ENCODE data around the gene CACNG3.
"Not testable (repeated sequence)": the region's sequence is repeated elsewhere in the genome, so short reads cannot be mapped to it uniquely, and the experiment has no call there.

The CACNG3 gene

GRCh38 chr16:24297375-24297774 is 41.2 kb downstream of the CACNG3 start:
- Histone ChIP-seq H3K9ac (ENCODE audit: low read depth in 1 of 2, low read length in 2 of 2) (no peak overlapping the region), H3K4me1 (ENCODE audit: control insufficient read depth in 1 of 2, insufficient read depth in 2 of 2, low read length in 2 of 2) (no peaks in the 10 kb centered on the region), H3K9me3 (ENCODE audit: control insufficient read depth in 1 of 2, low read length in 2 of 2) (no peaks in the 10 kb centered on the region), H3K4me3 (ENCODE audit: low read depth in 1 of 2, low read length in 2 of 2) (no peak overlapping the region), H3K36me3 (ENCODE audit: control insufficient read depth in 1 of 2, insufficient read depth in 2 of 2, low read length in 2 of 2) (no peaks in the 10 kb centered on the region), H3K27ac (ENCODE audit: low read depth, low read length) (no peak overlapping the region), H3K27me3 (ENCODE audit: control insufficient read depth in 1 of 2, insufficient read depth in 2 of 2, low read length in 2 of 2) (peaks cover 0 to 4% of the 10 kb centered on the region in 2 donors)

GRCh38 chr16:24298548-24299167 is 42.5 kb downstream of the CACNG3 start:
- peaks cover 0 to 4% of the 10 kb centered on the region in 2 donors for H3K27me3 ChIP-seq (ENCODE audit: control insufficient read depth in 1 of 2, insufficient read depth in 2 of 2, low read length in 2 of 2)

GRCh38 chr16:24300750-24301149 is 44.6 kb downstream of the CACNG3 start:
- H3K9ac ChIP-seq (ENCODE audit: low read depth in 1 of 2, low read length in 2 of 2); H3K36me3 ChIP-seq (ENCODE audit: control insufficient read depth in 1 of 2, insufficient read depth in 2 of 2, low read length in 2 of 2); H3K4me1 ChIP-seq (ENCODE audit: control insufficient read depth in 1 of 2, insufficient read depth in 2 of 2, low read length in 2 of 2); H3K9me3 ChIP-seq (ENCODE audit: control insufficient read depth in 1 of 2, low read length in 2 of 2); H3K4me3 ChIP-seq (ENCODE audit: low read depth in 1 of 2, low read length in 2 of 2); H3K27me3 ChIP-seq (ENCODE audit: control insufficient read depth in 1 of 2, insufficient read depth in 2 of 2, low read length in 2 of 2); H3K27ac ChIP-seq (ENCODE audit: low read depth, low read length): not testable (repeated sequence)

More at GRCh38 chr16:24298548-24299167, 42.5 kb downstream of the CACNG3 start:
- Histone ChIP-seq H3K4me3 (ENCODE audit: low read depth in 1 of 2, low read length in 2 of 2) (no peak overlapping the region), H3K27ac (ENCODE audit: low read depth, low read length) (no peak overlapping the region), H3K4me1 (ENCODE audit: control insufficient read depth in 1 of 2, insufficient read depth in 2 of 2, low read length in 2 of 2) (no peaks in the 10 kb centered on the region), H3K9me3 (ENCODE audit: control insufficient read depth in 1 of 2, low read length in 2 of 2) (no peaks in the 10 kb centered on the region), H3K36me3 (ENCODE audit: control insufficient read depth in 1 of 2, insufficient read depth in 2 of 2, low read length in 2 of 2) (no peaks in the 10 kb centered on the region), H3K9ac (ENCODE audit: low read depth in 1 of 2, low read length in 2 of 2) (no peak overlapping the region)

- H3K27ac ChIP-seq (ENCODE audit: low read depth, low read length), result no peak overlapping the region
- H3K27me3 ChIP-seq (ENCODE audit: control insufficient read depth in 1 of 2, insufficient read depth in 2 of 2, low read length in 2 of 2), result peaks cover 0 to 4% of the 10 kb centered on the region in 2 donors
- no peaks in the 10 kb centered on the region for H3K4me1 ChIP-seq (ENCODE audit: control insufficient read depth in 1 of 2, insufficient read depth in 2 of 2, low read length in 2 of 2)
These were observed 46.5 kb downstream of the CACNG3 start for GRCh38 chr16:24302636-24303035.

GRCh38 chr16:24308200-24308599 is 52.1 kb downstream of the CACNG3 start:
- Histone ChIP-seq H3K9me3 (ENCODE audit: control insufficient read depth in 1 of 2, low read length in 2 of 2) (no peaks in the 10 kb centered on the region), H3K27ac (ENCODE audit: low read depth, low read length) (no peak overlapping the region), H3K4me3 (ENCODE audit: low read depth in 1 of 2, low read length in 2 of 2) (no peak overlapping the region), H3K4me1 (ENCODE audit: control insufficient read depth in 1 of 2, insufficient read depth in 2 of 2, low read length in 2 of 2) (no peaks in the 10 kb centered on the region), H3K36me3 (ENCODE audit: control insufficient read depth in 1 of 2, insufficient read depth in 2 of 2, low read length in 2 of 2) (no peaks in the 10 kb centered on the region), H3K9ac (ENCODE audit: low read depth in 1 of 2, low read length in 2 of 2) (no peak overlapping the region), H3K27me3 (ENCODE audit: control insufficient read depth in 1 of 2, insufficient read depth in 2 of 2, low read length in 2 of 2) (no peaks in the 10 kb centered on the region)

More at GRCh38 chr16:24302636-24303035, 46.5 kb downstream of the CACNG3 start:
- Histone ChIP-seq H3K4me3 (ENCODE audit: low read depth in 1 of 2, low read length in 2 of 2) (no peak overlapping the region), H3K9me3 (ENCODE audit: control insufficient read depth in 1 of 2, low read length in 2 of 2) (no peaks in the 10 kb centered on the region), H3K36me3 (ENCODE audit: control insufficient read depth in 1 of 2, insufficient read depth in 2 of 2, low read length in 2 of 2) (no peaks in the 10 kb centered on the region), H3K9ac (ENCODE audit: low read depth in 1 of 2, low read length in 2 of 2) (no peak overlapping the region)

GRCh38 chr16:24309258-24310142 is 53.4 kb downstream of the CACNG3 start:
- H3K27me3 ChIP-seq (ENCODE audit: control insufficient read depth in 1 of 2, insufficient read depth in 2 of 2, low read length in 2 of 2), result no peaks in the 10 kb centered on the region
- H3K4me1 ChIP-seq (ENCODE audit: control insufficient read depth in 1 of 2, insufficient read depth in 2 of 2, low read length in 2 of 2), result no peaks in the 10 kb centered on the region

GRCh38 chr16:24315343-24315742 is 59.2 kb downstream of the CACNG3 start:
- no peak overlapping the region for H3K4me3 ChIP-seq (ENCODE audit: low read depth in 1 of 2, low read length in 2 of 2)
- no peaks in the 10 kb centered on the region for H3K9me3 ChIP-seq (ENCODE audit: control insufficient read depth in 1 of 2, low read length in 2 of 2)
- no peak overlapping the region for H3K27ac ChIP-seq (ENCODE audit: low read depth, low read length)

More at GRCh38 chr16:24309258-24310142, 53.4 kb downstream of the CACNG3 start:
- no peak overlapping the region for H3K9ac ChIP-seq (ENCODE audit: low read depth in 1 of 2, low read length in 2 of 2)
- H3K4me3 ChIP-seq (ENCODE audit: low read depth in 1 of 2, low read length in 2 of 2), result no peak overlapping the region
- H3K36me3 ChIP-seq (ENCODE audit: control insufficient read depth in 1 of 2, insufficient read depth in 2 of 2, low read length in 2 of 2), result no peaks in the 10 kb centered on the region
- H3K27ac ChIP-seq (ENCODE audit: low read depth, low read length), result no peak overlapping the region
- H3K9me3 ChIP-seq (ENCODE audit: control insufficient read depth in 1 of 2, low read length in 2 of 2), result no peaks in the 10 kb centered on the region

GRCh38 chr16:24318680-24319079 is 62.5 kb downstream of the CACNG3 start:
- no peaks in the 10 kb centered on the region for H3K9me3 ChIP-seq (ENCODE audit: control insufficient read depth in 1 of 2, low read length in 2 of 2)
- H3K4me3 ChIP-seq (ENCODE audit: low read depth in 1 of 2, low read length in 2 of 2), result no peak overlapping the region
- no peaks in the 10 kb centered on the region for H3K36me3 ChIP-seq (ENCODE audit: control insufficient read depth in 1 of 2, insufficient read depth in 2 of 2, low read length in 2 of 2)
- H3K27me3 ChIP-seq (ENCODE audit: control insufficient read depth in 1 of 2, insufficient read depth in 2 of 2, low read length in 2 of 2), result no peaks in the 10 kb centered on the region
- H3K9ac ChIP-seq (ENCODE audit: low read depth in 1 of 2, low read length in 2 of 2), result no peak overlapping the region
- H3K27ac ChIP-seq (ENCODE audit: low read depth, low read length), result no peak overlapping the region
- H3K4me1 ChIP-seq (ENCODE audit: control insufficient read depth in 1 of 2, insufficient read depth in 2 of 2, low read length in 2 of 2), result no peaks in the 10 kb centered on the region

More at GRCh38 chr16:24315343-24315742, 59.2 kb downstream of the CACNG3 start:
- no peak overlapping the region for H3K9ac ChIP-seq (ENCODE audit: low read depth in 1 of 2, low read length in 2 of 2)
- H3K36me3 ChIP-seq (ENCODE audit: control insufficient read depth in 1 of 2, insufficient read depth in 2 of 2, low read length in 2 of 2), result no peaks in the 10 kb centered on the region
- no peaks in the 10 kb centered on the region for H3K4me1 ChIP-seq (ENCODE audit: control insufficient read depth in 1 of 2, insufficient read depth in 2 of 2, low read length in 2 of 2)
- no peaks in the 10 kb centered on the region for H3K27me3 ChIP-seq (ENCODE audit: control insufficient read depth in 1 of 2, insufficient read depth in 2 of 2, low read length in 2 of 2)

- Histone ChIP-seq H3K27me3 (ENCODE audit: control insufficient read depth in 1 of 2, insufficient read depth in 2 of 2, low read length in 2 of 2) (no peaks in the 10 kb centered on the region), H3K4me1 (ENCODE audit: control insufficient read depth in 1 of 2, insufficient read depth in 2 of 2, low read length in 2 of 2) (no peaks in the 10 kb centered on the region), H3K9ac (ENCODE audit: low read depth in 1 of 2, low read length in 2 of 2) (no peak overlapping the region), H3K9me3 (ENCODE audit: control insufficient read depth in 1 of 2, low read length in 2 of 2) (no peaks in the 10 kb centered on the region), H3K36me3 (ENCODE audit: control insufficient read depth in 1 of 2, insufficient read depth in 2 of 2, low read length in 2 of 2) (no peaks in the 10 kb centered on the region), H3K27ac (ENCODE audit: low read depth, low read length) (no peak overlapping the region), H3K4me3 (ENCODE audit: low read depth in 1 of 2, low read length in 2 of 2) (no peak overlapping the region)
These were observed 63.1 kb downstream of the CACNG3 start for GRCh38 chr16:24319126-24319814.

GRCh38 chr16:24322106-24322505 is 66.0 kb downstream of the CACNG3 start:
- Histone ChIP-seq H3K9me3 (ENCODE audit: control insufficient read depth in 1 of 2, low read length in 2 of 2) (no peaks in the 10 kb centered on the region), H3K9ac (ENCODE audit: low read depth in 1 of 2, low read length in 2 of 2) (no peak overlapping the region), H3K4me1 (ENCODE audit: control insufficient read depth in 1 of 2, insufficient read depth in 2 of 2, low read length in 2 of 2) (no peaks in the 10 kb centered on the region), H3K27me3 (ENCODE audit: control insufficient read depth in 1 of 2, insufficient read depth in 2 of 2, low read length in 2 of 2) (no peaks in the 10 kb centered on the region), H3K4me3 (ENCODE audit: low read depth in 1 of 2, low read length in 2 of 2) (no peak overlapping the region), H3K27ac (ENCODE audit: low read depth, low read length) (no peak overlapping the region), H3K36me3 (ENCODE audit: control insufficient read depth in 1 of 2, insufficient read depth in 2 of 2, low read length in 2 of 2) (no peaks in the 10 kb centered on the region)

Data from duodenal mucosa (tissue), 2 donors.